ENCODE results near the gene ZC3H7B.
"Not testable (repeated sequence)": the region's sequence is repeated elsewhere in the genome, so short reads cannot be mapped to it uniquely, and the experiment has no call there.

ZC3H7B gene

GRCh38 chr22:41286639-41287091 lies 14.7 kb upstream of the ZC3H7B start:
- H3K36me3 ChIP-seq (ENCODE audit: control insufficient read depth, insufficient read depth, low read length), result peaks cover 26% of the 10 kb centered on the region
- no peaks in the 10 kb centered on the region for H3K27me3 ChIP-seq (ENCODE audit: control insufficient read depth, insufficient read depth, low read length)
- H3K4me1 ChIP-seq (ENCODE audit: control insufficient read depth, insufficient read depth, low read length), result peaks cover 39% of the 10 kb centered on the region
- H3K4me3 ChIP-seq (ENCODE audit: low read depth, low read length), result peak overlapping the region; percentile 56
- H3K27ac ChIP-seq (ENCODE audit: low read depth, low read length), result peak overlapping the region; percentile 2; the same call in 1 of the 2 replicates
- H3K9me3 ChIP-seq (ENCODE audit: control insufficient read depth, insufficient read depth, low read depth, low read length), result no peaks in the 10 kb centered on the region
- H3K9ac ChIP-seq (ENCODE audit: low read length), result peak overlapping the region; percentile 32

- Histone ChIP-seq H3K9me3 (ENCODE audit: control insufficient read depth, insufficient read depth, low read depth, low read length) (no peaks in the 10 kb centered on the region), H3K4me3 (ENCODE audit: low read depth, low read length) (peak overlapping the region; percentile 40; the same call in 1 of the 2 replicates), H3K27me3 (ENCODE audit: control insufficient read depth, insufficient read depth, low read length) (no peaks in the 10 kb centered on the region), H3K4me1 (ENCODE audit: control insufficient read depth, insufficient read depth, low read length) (peaks cover 38% of the 10 kb centered on the region), H3K36me3 (ENCODE audit: control insufficient read depth, insufficient read depth, low read length) (peaks cover 12% of the 10 kb centered on the region), H3K9ac (ENCODE audit: low read length) (peak overlapping the region; percentile 84), H3K27ac (ENCODE audit: low read depth, low read length) (peak overlapping the region; percentile 96)
Measured at GRCh38 chr22:41288245-41288946, 12.9 kb upstream of the ZC3H7B start.

GRCh38 chr22:41289671-41290070 lies 11.7 kb upstream of the ZC3H7B start:
- no peaks in the 10 kb centered on the region for H3K27me3 ChIP-seq (ENCODE audit: control insufficient read depth, insufficient read depth, low read length)
- peaks cover 3% of the 10 kb centered on the region for H3K36me3 ChIP-seq (ENCODE audit: control insufficient read depth, insufficient read depth, low read length)
- peaks cover 32% of the 10 kb centered on the region for H3K4me1 ChIP-seq (ENCODE audit: control insufficient read depth, insufficient read depth, low read length)
- peak overlapping the region; percentile 13 for H3K9ac ChIP-seq (ENCODE audit: low read length)
- H3K9me3 ChIP-seq (ENCODE audit: control insufficient read depth, insufficient read depth, low read depth, low read length), result 0 out of 2 replicates have a peak, but pooled peaks cover 4% of the 10 kb centered on the region
- no peak overlapping the region for H3K4me3 ChIP-seq (ENCODE audit: low read depth, low read length)
- H3K27ac ChIP-seq (ENCODE audit: low read depth, low read length), result peak overlapping the region; percentile 89; the same call in 1 of the 2 replicates

GRCh38 chr22:41290262-41291221 lies 10.8 kb upstream of the ZC3H7B start:
- H3K27ac ChIP-seq (ENCODE audit: low read depth, low read length), result peak overlapping the region; percentile 84
- 0 out of 2 replicates have a peak, but pooled peaks cover 4% of the 10 kb centered on the region for H3K9me3 ChIP-seq (ENCODE audit: control insufficient read depth, insufficient read depth, low read depth, low read length)
- H3K36me3 ChIP-seq (ENCODE audit: control insufficient read depth, insufficient read depth, low read length), result no peaks in the 10 kb centered on the region
- H3K27me3 ChIP-seq (ENCODE audit: control insufficient read depth, insufficient read depth, low read length), result no peaks in the 10 kb centered on the region
- peaks cover 26% of the 10 kb centered on the region for H3K4me1 ChIP-seq (ENCODE audit: control insufficient read depth, insufficient read depth, low read length)
- H3K9ac ChIP-seq (ENCODE audit: low read length), result peak overlapping the region; percentile 52
- H3K4me3 ChIP-seq (ENCODE audit: low read depth, low read length), result no peak overlapping the region

GRCh38 chr22:41294816-41295215 lies 6.5 kb upstream of the ZC3H7B start:
- not testable (repeated sequence) for H3K9me3 ChIP-seq (ENCODE audit: control insufficient read depth, insufficient read depth, low read depth, low read length); H3K27me3 ChIP-seq (ENCODE audit: control insufficient read depth, insufficient read depth, low read length); H3K4me3 ChIP-seq (ENCODE audit: low read depth, low read length); H3K9ac ChIP-seq (ENCODE audit: low read length); H3K27ac ChIP-seq (ENCODE audit: low read depth, low read length); H3K36me3 ChIP-seq (ENCODE audit: control insufficient read depth, insufficient read depth, low read length)
- peaks cover 11% of the 10 kb centered on the region for H3K4me1 ChIP-seq (ENCODE audit: control insufficient read depth, insufficient read depth, low read length)

GRCh38 chr22:41296826-41297667 lies 4.3 kb upstream of the ZC3H7B start:
- Histone ChIP-seq H3K9me3 (ENCODE audit: control insufficient read depth, insufficient read depth, low read depth, low read length) (0 out of 2 replicates have a peak, but pooled peaks cover 4% of the 10 kb centered on the region), H3K27me3 (ENCODE audit: control insufficient read depth, insufficient read depth, low read length) (no peaks in the 10 kb centered on the region), H3K9ac (ENCODE audit: low read length) (no peak overlapping the region), H3K4me1 (ENCODE audit: control insufficient read depth, insufficient read depth, low read length) (peaks cover 4% of the 10 kb centered on the region), H3K27ac (ENCODE audit: low read depth, low read length) (no peak overlapping the region), H3K36me3 (ENCODE audit: control insufficient read depth, insufficient read depth, low read length) (no peaks in the 10 kb centered on the region), H3K4me3 (ENCODE audit: low read depth, low read length) (no peak overlapping the region)

- Histone ChIP-seq H3K4me3 (ENCODE audit: low read depth, low read length) (peak overlapping the region; percentile 86), H3K27me3 (ENCODE audit: control insufficient read depth, insufficient read depth, low read length) (no peaks in the 10 kb centered on the region), H3K9me3 (ENCODE audit: control insufficient read depth, insufficient read depth, low read depth, low read length) (no peaks in the 10 kb centered on the region), H3K27ac (ENCODE audit: low read depth, low read length) (no peak overlapping the region), H3K36me3 (ENCODE audit: control insufficient read depth, insufficient read depth, low read length) (peaks cover 5% of the 10 kb centered on the region; the same call in 1 of the 2 replicates), H3K4me1 (ENCODE audit: control insufficient read depth, insufficient read depth, low read length) (peaks cover 12% of the 10 kb centered on the region), H3K9ac (ENCODE audit: low read length) (peak overlapping the region; percentile 5)
Measured at GRCh38 chr22:41300661-41301060, 664 bp upstream of the ZC3H7B start.

GRCh38 chr22:41302021-41302767 lies 869 bp downstream of the ZC3H7B start:
- Histone ChIP-seq H3K27me3 (ENCODE audit: control insufficient read depth, insufficient read depth, low read length) (no peaks in the 10 kb centered on the region), H3K9ac (ENCODE audit: low read length) (peak overlapping the region; percentile 89), H3K36me3 (ENCODE audit: control insufficient read depth, insufficient read depth, low read length) (peaks cover 8% of the 10 kb centered on the region; the same call in 1 of the 2 replicates), H3K4me1 (ENCODE audit: control insufficient read depth, insufficient read depth, low read length) (peaks cover 12% of the 10 kb centered on the region), H3K27ac (ENCODE audit: low read depth, low read length) (peak overlapping the region; percentile 93), H3K4me3 (ENCODE audit: low read depth, low read length) (peak overlapping the region; percentile 86), H3K9me3 (ENCODE audit: control insufficient read depth, insufficient read depth, low read depth, low read length) (no peaks in the 10 kb centered on the region)

- H3K27me3 ChIP-seq (ENCODE audit: control insufficient read depth, insufficient read depth, low read length), result no peaks in the 10 kb centered on the region
- H3K4me1 ChIP-seq (ENCODE audit: control insufficient read depth, insufficient read depth, low read length), result peaks cover 18% of the 10 kb centered on the region
- peaks cover 12% of the 10 kb centered on the region for H3K36me3 ChIP-seq (ENCODE audit: control insufficient read depth, insufficient read depth, low read length)
- no peaks in the 10 kb centered on the region for H3K9me3 ChIP-seq (ENCODE audit: control insufficient read depth, insufficient read depth, low read depth, low read length)
- H3K9ac ChIP-seq (ENCODE audit: low read length), result peak overlapping the region; percentile 89
- H3K4me3 ChIP-seq (ENCODE audit: low read depth, low read length), result peak overlapping the region; percentile 86
- H3K27ac ChIP-seq (ENCODE audit: low read depth, low read length), result peak overlapping the region; percentile 56; the same call in 1 of the 2 replicates
Measured at GRCh38 chr22:41302811-41303210, 1.5 kb downstream of the ZC3H7B start.

- H3K27ac ChIP-seq (ENCODE audit: low read depth, low read length), result no peak overlapping the region
- H3K27me3 ChIP-seq (ENCODE audit: control insufficient read depth, insufficient read depth, low read length), result no peaks in the 10 kb centered on the region
- H3K36me3 ChIP-seq (ENCODE audit: control insufficient read depth, insufficient read depth, low read length), result peaks cover 24% of the 10 kb centered on the region
- H3K4me1 ChIP-seq (ENCODE audit: control insufficient read depth, insufficient read depth, low read length), result peaks cover 21% of the 10 kb centered on the region
- no peaks in the 10 kb centered on the region for H3K9me3 ChIP-seq (ENCODE audit: control insufficient read depth, insufficient read depth, low read depth, low read length)
- H3K4me3 ChIP-seq (ENCODE audit: low read depth, low read length), result no peak overlapping the region
- H3K9ac ChIP-seq (ENCODE audit: low read length), result no peak overlapping the region
Measured at GRCh38 chr22:41305646-41306045, 4.3 kb downstream of the ZC3H7B start.

Measured in HUES6 (cell line).